WTC11 (cell line): Measurements from ENCODE around the gene PLXDC1. TPM values are rescaled to one million over a fixed set of nuclear protein-coding genes. Genes with fewer than 3 reads are reported as not detected.

ENCODE experiments used
- ATAC-seq: fragments of 200-7000 bp; cut with Tn5 transposase; 2 replicates; pipeline ENCODE4 v1.10.0; 2021; ENCODE audit warnings: mild to moderate bottlenecking, moderate library complexity
- CTCF ChIA-PET: fragments of 300-600 bp; sonication (Branson Sonifier 250); formaldehyde crosslinking; loops from one replicate; lab custom pipeline; 2021; ENCODE audit warnings: antibody characterized with exemption; lab: Charles Lee
- POLR2A ChIA-PET: fragments of 350-600 bp; sonication (Branson Sonifier 250); formaldehyde crosslinking; loops from one replicate; lab custom pipeline; 2021; ENCODE audit warnings: antibody characterized with exemption; lab: Charles Lee
- DNase-seq: peaks from one replicate; pipeline ENCODE4 v3.0.0; 2021; ENCODE audit warnings: low spot score
- H3K27ac Mint-ChIP-seq: 2 replicates; pipeline ENCODE4 v1.8.0; 2021; ENCODE audit warnings: mixed read lengths
- H3K27me3 Mint-ChIP-seq: 2 replicates; pipeline ENCODE4 v1.8.0; 2021; ENCODE audit warnings: low read depth, mild to moderate bottlenecking, moderate library complexity, mixed read lengths
- H3K36me3 Mint-ChIP-seq: 2 replicates; pipeline ENCODE4 v1.8.0; 2021; ENCODE audit warnings: mixed read lengths
- H3K4me1 Mint-ChIP-seq: 2 replicates; pipeline ENCODE4 v1.8.0; 2022; ENCODE audit warnings: mixed read lengths
- H3K4me3 Mint-ChIP-seq: 2 replicates; pipeline ENCODE4 v1.8.0; 2021; ENCODE audit warnings: mild to moderate bottlenecking, moderate library complexity, mixed read lengths
- H3K9me3 Mint-ChIP-seq: 2 replicates; pipeline ENCODE4 v1.8.0; 2021; ENCODE audit warnings: mixed read lengths
- AFF4 ChIP-seq: sonication (generic); formaldehyde crosslinking; IDR thresholded peaks from 2 replicates; pipeline ENCODE4 v1.8.1; 2023; ENCODE audit warnings: mild to moderate bottlenecking, missing genetic modification reagents, borderline replicate concordance
- ARID4B ChIP-seq: sonication (generic); formaldehyde crosslinking; IDR thresholded peaks from 2 replicates; pipeline ENCODE4 v1.8.0; 2023; ENCODE audit warnings: missing genetic modification reagents, mild to moderate bottlenecking, borderline replicate concordance
- ELF4 ChIP-seq: sonication (generic); formaldehyde crosslinking; IDR thresholded peaks from 2 replicates; pipeline ENCODE4 v1.8.1; 2022; ENCODE audit warnings: low read depth, mild to moderate bottlenecking, moderate library complexity, missing genetic modification reagents
- ERG ChIP-seq: fragments of 250-450 bp; sonication (Bioruptor Pico); IDR thresholded peaks from 2 replicates; pipeline ENCODE4 v1.8.0; 2021; ENCODE audit warnings: mild to moderate bottlenecking
- FOXJ3 ChIP-seq: sonication (generic); formaldehyde crosslinking; IDR thresholded peaks from 2 replicates; pipeline ENCODE4 v1.9.0; 2021; ENCODE audit warnings: missing genetic modification reagents, mild to moderate bottlenecking, borderline replicate concordance
- JAZF1 ChIP-seq: fragments of 250-450 bp; sonication (Bioruptor Pico); IDR thresholded peaks from 2 replicates; pipeline ENCODE4 v1.9.0; 2021; ENCODE audit warnings: moderate library complexity, mild to moderate bottlenecking, inconsistent platforms
- JUN ChIP-seq: sonication (generic); formaldehyde crosslinking; IDR thresholded peaks from 2 replicates; pipeline ENCODE4 v1.8.0; 2023; ENCODE audit warnings: mild to moderate bottlenecking, missing genetic modification reagents
- MXD4 ChIP-seq: fragments of 250-450 bp; sonication (Bioruptor Pico); IDR thresholded peaks from 2 replicates; pipeline ENCODE4 v1.8.0; 2021; ENCODE audit warnings: mild to moderate bottlenecking, moderate library complexity, borderline replicate concordance
- SMAD4 ChIP-seq: sonication (generic); formaldehyde crosslinking; IDR thresholded peaks from 2 replicates; pipeline ENCODE4 v1.8.0; 2022; ENCODE audit warnings: mild to moderate bottlenecking, missing genetic modification reagents
- SP1 ChIP-seq: sonication (generic); formaldehyde crosslinking; conservative IDR thresholded peaks from 2 replicates; pipeline ENCODE4 v1.8.1; 2022; ENCODE audit warnings: missing genetic modification reagents
- STAT6 ChIP-seq: sonication (generic); formaldehyde crosslinking; conservative IDR thresholded peaks from 2 replicates; pipeline ENCODE4 v1.8.1; 2023; ENCODE audit warnings: mild to moderate bottlenecking, low read depth, missing genetic modification reagents, moderate library complexity
- TEAD1 ChIP-seq: sonication (generic); formaldehyde crosslinking; IDR thresholded peaks from 2 replicates; pipeline ENCODE4 v1.8.0; 2022; ENCODE audit warnings: mild to moderate bottlenecking, missing genetic modification reagents
- TP53 ChIP-seq: sonication (generic); formaldehyde crosslinking; IDR thresholded peaks from 2 replicates; pipeline ENCODE4 v1.8.1; 2023; ENCODE audit warnings: mild to moderate bottlenecking, missing genetic modification reagents
- ZMAT4 ChIP-seq: fragments of 250-450 bp; sonication (Bioruptor Pico); IDR thresholded peaks from 2 replicates; pipeline ENCODE4 v1.9.0; 2021; ENCODE audit warnings: mild to moderate bottlenecking
- ZNF219 ChIP-seq: sonication (generic); formaldehyde crosslinking; IDR thresholded peaks from 2 replicates; pipeline ENCODE4 v1.8.0; 2023; ENCODE audit warnings: missing genetic modification reagents, mild to moderate bottlenecking, borderline replicate concordance
- ZNF263 ChIP-seq: sonication (generic); formaldehyde crosslinking; IDR thresholded peaks from 2 replicates; pipeline ENCODE4 v1.8.1; 2022; ENCODE audit warnings: low read depth, mild to moderate bottlenecking, moderate library complexity, missing genetic modification reagents
- ZNF532 ChIP-seq: fragments of 250-450 bp; sonication (Bioruptor Pico); IDR thresholded peaks from 2 replicates; pipeline ENCODE4 v1.9.0; 2021; ENCODE audit warnings: mild to moderate bottlenecking, borderline replicate concordance
- total RNA-seq: library from RNA; stranded (reverse); gene quantifications from 3 replicates; pipeline ENCODE4 v1.2.3, GENCODE V29; 2021

Gene PLXDC1
- total RNA-seq, 1 experiment from 2014 or later, result 5.4 TPM

GRCh38 chr17:39028690-39029089 lies 122.7 kb downstream of the PLXDC1 start:
- ChIA-PET CTCF (interaction anchor here (0.6 to 3.8 kb wide), 9 partner anchors 11 to 211 kb away, joined by 3 to 21 read pairs (median 4); partner anchors contain the start of gene LASP1NB), POLR2A (no interaction called here)
- peaks cover 38% of the 10 kb centered on the region for H3K27me3 Mint-ChIP-seq
- no peak for ATAC-seq
- TF ChIP-seq SP1 (CRISPR knock-in tag) (no peak), ARID4B (CRISPR knock-in tag) (no peak), SMAD4 (no peak), JUN (CRISPR knock-in tag) (no peak), ELF4 (CRISPR knock-in tag) (no peak), FOXJ3 (CRISPR knock-in tag) (no peak), TEAD1 (no peak), ZMAT4 (CRISPR knock-in tag) (no peak), STAT6 (CRISPR knock-in tag) (no peak)
- TF ChIP-seq, all 79 proteins: peak for 0
- Mint-ChIP-seq H3K27ac (no peak overlapping the region), H3K4me3 (no peak overlapping the region), H3K36me3 (no peaks in the 10 kb centered on the region), H3K9me3 (peaks cover 16% of the 10 kb centered on the region), H3K4me1 (peaks cover 9% of the 10 kb centered on the region)
- no peak for DNase-seq

- POLR2A ChIA-PET, result interaction anchor here (0.6 kb wide), 1 partner anchor 331 kb away, joined by 5 read pairs; no protein-coding TSS in a partner anchor
- ATAC-seq (no peak; the same call in 1 of the 2 replicates), DNase-seq (no peak)
- Mint-ChIP-seq H3K4me3 (peak overlapping the region; percentile 68), H3K4me1 (peaks cover 9% of the 10 kb centered on the region), H3K27me3 (peaks cover 38% of the 10 kb centered on the region), H3K9me3 (peaks cover 16% of the 10 kb centered on the region), H3K36me3 (no peaks in the 10 kb centered on the region), H3K27ac (no peak overlapping the region)
- CTCF ChIA-PET, result interaction anchor here (2.7 to 3.8 kb wide), 2 partner anchors 44 to 125 kb away, joined by 10 to 21 read pairs; no protein-coding TSS in a partner anchor
- TF ChIP-seq AFF4 (CRISPR knock-in tag), result no peak
- TF ChIP-seq TP53, result no peak
- TF ChIP-seq JAZF1, result no peak
- TF ChIP-seq ZNF219, result no peak
- TF ChIP-seq ZNF532 (CRISPR knock-in tag), result no peak
- TF ChIP-seq ERG (CRISPR knock-in tag), result no peak
- TF ChIP-seq MXD4 (CRISPR knock-in tag), result no peak
- TF ChIP-seq ZNF263 (CRISPR knock-in tag), result no peak
These were observed 123.9 kb downstream of the PLXDC1 start for GRCh38 chr17:39027455-39028035.
